ENCODE results near the gene MAP3K20. TPM values are rescaled to one million over a fixed set of nuclear protein-coding genes. Genes with fewer than 3 reads are reported as not detected.
A peak's percentile ranks its signal among the peaks of the same experiment; 100 is the strongest.
"Not testable (repeated sequence)": the region's sequence is repeated elsewhere in the genome, so short reads cannot be mapped to it uniquely, and the experiment has no call there.

MAP3K20 gene
- total RNA-seq, 3 donors from 2014 or later: 8.8 to 238 (median 30.5) TPM

GRCh38 chr2:173030561-173031490 is 44.8 kb upstream of the MAP3K20 start:
- DNase-seq (no peak), ATAC-seq (no peak)
- Histone ChIP-seq H3K4me3 (no peak overlapping the region), H3K4me1 (ENCODE audit: low read depth) (peaks cover 14% of the 10 kb centered on the region), H3K36me3 (ENCODE audit: low read depth) (no peaks in the 10 kb centered on the region), H3K9me3 (no peaks in the 10 kb centered on the region)
- TF ChIP-seq CTCF (IDR thresholded peaks at IDR 0.05): no peak
- intact Hi-C loops (cut with DNase I, micrococcal nuclease): no loop called here

DNA sequence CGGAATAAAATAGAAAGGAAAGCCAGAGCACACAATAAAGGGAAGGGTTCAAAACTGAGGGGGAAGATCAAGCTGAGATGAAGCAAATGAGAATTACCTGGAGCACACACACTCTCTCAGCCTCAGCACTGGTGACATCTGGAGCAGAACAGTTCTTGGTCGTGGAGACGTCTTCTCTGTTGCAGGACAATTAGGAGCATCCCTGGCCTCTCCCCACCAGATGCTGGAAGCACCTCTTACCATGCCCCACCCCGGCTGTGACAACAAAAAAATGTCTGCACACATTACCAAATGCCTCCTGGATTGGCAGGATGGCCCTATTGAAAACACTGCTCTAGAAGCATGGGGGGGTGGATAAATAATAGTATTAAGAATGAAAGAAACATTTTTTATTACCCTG is 43.6 kb upstream of the MAP3K20 start:
- H3K36me3 ChIP-seq (ENCODE audit: low read depth): no peaks in the 10 kb centered on the region
- ATAC-seq (no peak), DNase-seq (no peak)
- H3K9me3 ChIP-seq: no peaks in the 10 kb centered on the region
- peaks cover 14% of the 10 kb centered on the region for H3K4me1 ChIP-seq (ENCODE audit: low read depth)
- no peak for TF ChIP-seq CTCF (IDR thresholded peaks at IDR 0.05)
- no peak overlapping the region for H3K4me3 ChIP-seq
- intact Hi-C loops (cut with DNase I, micrococcal nuclease): no loop called here

DNA sequence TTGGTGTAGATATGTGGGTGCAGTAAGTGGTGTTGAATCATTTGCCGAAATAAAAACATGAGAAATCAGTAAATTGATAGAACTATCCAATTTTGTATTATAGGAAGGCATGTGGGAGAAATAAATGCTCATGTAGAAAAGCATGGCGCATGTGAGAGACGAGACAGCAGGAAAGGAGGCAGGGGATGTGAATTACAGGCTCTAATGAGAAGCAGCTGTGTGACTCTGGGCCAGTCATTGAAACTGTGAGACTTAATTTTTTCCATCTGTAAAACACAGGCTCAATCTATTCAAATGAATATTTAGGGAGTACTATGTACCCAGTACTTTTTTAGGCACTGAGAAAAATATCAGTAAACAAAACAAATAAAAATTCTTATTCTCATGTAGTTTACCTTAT is 42.6 kb upstream of the MAP3K20 start:
- H3K4me1 ChIP-seq (ENCODE audit: low read depth): peaks cover 9% of the 10 kb centered on the region
- H3K4me3 ChIP-seq: no peak overlapping the region
- intact Hi-C loops (cut with DNase I, micrococcal nuclease): no loop called here
- no peak for TF ChIP-seq CTCF (IDR thresholded peaks at IDR 0.05)
- no peaks in the 10 kb centered on the region for H3K9me3 ChIP-seq
- H3K36me3 ChIP-seq (ENCODE audit: low read depth): no peaks in the 10 kb centered on the region
- ATAC-seq (no peak), DNase-seq (no peak)

GRCh38 chr2:173034143-173034542 is 41.5 kb upstream of the MAP3K20 start:
- no peak for DNase-seq
- no peaks in the 10 kb centered on the region for H3K4me1 ChIP-seq (ENCODE audit: low read depth)
- no peaks in the 10 kb centered on the region for H3K36me3 ChIP-seq (ENCODE audit: low read depth)
- intact Hi-C loops (cut with DNase I, micrococcal nuclease): no loop called here
- H3K4me3 ChIP-seq: no peak overlapping the region
- no peaks in the 10 kb centered on the region for H3K9me3 ChIP-seq
- TF ChIP-seq CTCF (IDR thresholded peaks at IDR 0.05): no peak
- ATAC-seq: no peak

GRCh38 chr2:173037245-173038120 is 38.2 kb upstream of the MAP3K20 start:
- ATAC-seq (peak; percentile 54), DNase-seq (peak in 1 of 3 donors; percentile 21)
- H3K9me3 ChIP-seq: no peaks in the 10 kb centered on the region
- no peak for TF ChIP-seq CTCF (IDR thresholded peaks at IDR 0.05)
- H3K36me3 ChIP-seq (ENCODE audit: low read depth): no peaks in the 10 kb centered on the region
- no peak overlapping the region for H3K4me3 ChIP-seq
- intact Hi-C loops (cut with DNase I, micrococcal nuclease): no loop called here
- H3K4me1 ChIP-seq (ENCODE audit: low read depth): no peaks in the 10 kb centered on the region

DNA sequence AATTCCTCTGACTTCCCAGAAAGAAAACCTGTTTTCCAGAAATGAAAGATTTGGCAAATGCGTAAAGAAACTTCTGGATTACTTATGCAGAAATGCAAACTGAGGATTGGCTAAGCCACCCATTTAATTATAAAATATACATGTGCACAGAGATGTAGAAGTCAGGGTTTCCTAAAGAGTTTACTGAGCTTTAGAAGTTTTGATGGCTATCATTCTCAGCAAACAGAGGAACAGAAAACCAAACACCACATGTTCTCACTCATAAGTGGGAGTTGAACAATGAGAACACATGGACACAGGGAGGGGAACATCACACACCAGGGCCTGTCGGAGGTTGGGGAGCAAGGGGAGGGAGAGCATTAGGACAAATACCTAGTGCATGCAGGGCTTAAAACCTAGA is 37.4 kb upstream of the MAP3K20 start:
- H3K36me3 ChIP-seq (ENCODE audit: low read depth); H3K4me1 ChIP-seq (ENCODE audit: low read depth); ATAC-seq; H3K9me3 ChIP-seq; intact Hi-C loops (cut with DNase I, micrococcal nuclease); DNase-seq; H3K4me3 ChIP-seq: not testable (repeated sequence)
